Keratinocyte (primary cell): ENCODE results near the gene TENM4. TPM values are rescaled to one million over a fixed set of nuclear protein-coding genes. Genes with fewer than 3 reads are reported as not detected.

Experiments used
- DNase-seq: peaks from one replicate; pipeline ENCODE4 v3.0.0-alpha.2; 2011; ENCODE audit warnings: low read depth, missing footprints, low spot score
- FAIRE-seq: peaks from 2 replicates; lab custom pipeline; 2011; peaks lifted over from hg19 to GRCh38; lab: Jason Lieb, UNC
- H2AFZ ChIP-seq: 2 replicates; pipeline ENCODE4 v1.6.0; 2012; ENCODE audit warnings: low read length, control low read depth, inconsistent platforms; ENCODE audit not compliant: control insufficient read depth
- H3K27ac ChIP-seq: 2 replicates; pipeline ENCODE4 v1.5.1; 2011; ENCODE audit warnings: low read length; ENCODE audit not compliant: control insufficient read depth, insufficient read depth
- H3K27me3 ChIP-seq: 3 replicates; pipeline ENCODE4 v1.6.0; 2011; ENCODE audit warnings: low read length; ENCODE audit not compliant: control insufficient read depth, insufficient read depth; ENCODE audit errors: extremely low read depth
- H3K36me3 ChIP-seq, 2 experiments: 2 replicates in 1 of 2; 3 replicates in 1 of 2; pipeline ENCODE4 v1.5.1; 2011; ENCODE audit warnings: low read length in 2 of 2, mild to moderate bottlenecking in 1 of 2; ENCODE audit not compliant: control insufficient read depth in 2 of 2, insufficient read depth in 2 of 2; ENCODE audit errors: extremely low read depth in 1 of 2
- H3K4me1 ChIP-seq: 3 replicates; pipeline ENCODE4 v1.5.1; 2011; ENCODE audit warnings: low read length; ENCODE audit not compliant: control insufficient read depth, insufficient read depth; ENCODE audit errors: extremely low read depth
- H3K4me2 ChIP-seq: 3 replicates; pipeline ENCODE4 v1.6.0; 2011; ENCODE audit warnings: low read depth, low read length; ENCODE audit not compliant: control insufficient read depth, insufficient read depth; ENCODE audit errors: extremely low read depth
- H3K4me3 ChIP-seq, 3 experiments: fragments of 200-600 bp in 1 of 3; sonication (generic) in 1 of 3; 2 replicates in 2 of 3; 3 replicates in 1 of 3; pipeline ENCODE4 v1.5.1; 2011 to 2016; ENCODE audit warnings: low read length in 3 of 3, mild to moderate bottlenecking in 3 of 3, control low read depth in 2 of 3, inconsistent platforms in 1 of 3, low read depth in 1 of 3, mixed read lengths in 1 of 3, mixed run types in 1 of 3, moderate library complexity in 1 of 3; ENCODE audit not compliant: control insufficient read depth in 2 of 3, insufficient read depth in 2 of 3; ENCODE audit errors: extremely low read depth in 1 of 3
- H3K79me2 ChIP-seq: 2 replicates; pipeline ENCODE4 v1.6.0; 2012; ENCODE audit warnings: low read length; ENCODE audit not compliant: control insufficient read depth, insufficient read depth
- H3K9ac ChIP-seq: 3 replicates; pipeline ENCODE4 v1.6.0; 2011; ENCODE audit warnings: low read length; ENCODE audit not compliant: control insufficient read depth, insufficient read depth; ENCODE audit errors: extremely low read depth
- H3K9me1 ChIP-seq: 3 replicates; pipeline ENCODE4 v1.6.0; 2011; ENCODE audit warnings: low read length; ENCODE audit not compliant: control insufficient read depth, insufficient read depth; ENCODE audit errors: extremely low read depth
- H3K9me3 ChIP-seq: 2 replicates; pipeline ENCODE4 v1.5.1; 2012; ENCODE audit warnings: low read depth, low read length; ENCODE audit not compliant: control insufficient read depth
- H4K20me1 ChIP-seq: 3 replicates; pipeline ENCODE4 v1.6.0; 2011; ENCODE audit warnings: low read length; ENCODE audit not compliant: control insufficient read depth, insufficient read depth; ENCODE audit errors: extremely low read depth
- EZH2 ChIP-seq: IDR thresholded peaks from one replicate; pipeline ENCODE4 v1.6.1; 2012; ENCODE audit warnings: inconsistent platforms, mild to moderate bottlenecking, low read length, moderate library complexity
- dilution Hi-C: fragments of 300-500 bp; cut with MboI; formaldehyde crosslinking; loops from one replicate; pipeline ENCODE4 v1.7.0; 2020; ENCODE audit warnings: low sequenced_read_pairs; ENCODE audit not compliant: extremely low pct_ligation_motif_present
- polyA plus RNA-seq, 5 experiments: library from polyadenylated mRNA; depleted of rRNA in 3 of 5; stranded (reverse) in 3 of 5; stranded (forward) in 1 of 5; unstranded in 1 of 5; fragments of >200 nt; gene quantifications; 1 replicate in 1 of 5; 2 replicates in 3 of 5; 3 replicates in 1 of 5; pipeline versions ENCODE4 v1.2.1 to v1.2.3, GENCODE V29; 2011 to 2012; ENCODE audit warnings: missing spikeins in 2 of 5, low read depth in 1 of 5, low replicate concordance in 1 of 5
- TF ChIP-seq, protein P1 (sequence below), 3 experiments: IDR thresholded peaks in 1 of 3; conservative IDR thresholded peaks in 1 of 3; optimal IDR thresholded peaks in 1 of 3; 2 replicates in 2 of 3; 3 replicates in 1 of 3; pipeline versions ENCODE3 to v1.5.1; 2011; ENCODE audit warnings: low read length in 3 of 3, mild to moderate bottlenecking in 3 of 3, moderate library complexity in 2 of 3, control low read depth in 1 of 3, inconsistent platforms in 1 of 3; ENCODE audit not compliant: insufficient read depth in 2 of 3; ENCODE audit errors: extremely low read depth in 1 of 3

Gene TENM4
- polyA plus RNA-seq, 1 donor (not counting 4 experiments of a cell fraction or from before 2014, with no cell fraction given), result 3.5 TPM

DNA sequence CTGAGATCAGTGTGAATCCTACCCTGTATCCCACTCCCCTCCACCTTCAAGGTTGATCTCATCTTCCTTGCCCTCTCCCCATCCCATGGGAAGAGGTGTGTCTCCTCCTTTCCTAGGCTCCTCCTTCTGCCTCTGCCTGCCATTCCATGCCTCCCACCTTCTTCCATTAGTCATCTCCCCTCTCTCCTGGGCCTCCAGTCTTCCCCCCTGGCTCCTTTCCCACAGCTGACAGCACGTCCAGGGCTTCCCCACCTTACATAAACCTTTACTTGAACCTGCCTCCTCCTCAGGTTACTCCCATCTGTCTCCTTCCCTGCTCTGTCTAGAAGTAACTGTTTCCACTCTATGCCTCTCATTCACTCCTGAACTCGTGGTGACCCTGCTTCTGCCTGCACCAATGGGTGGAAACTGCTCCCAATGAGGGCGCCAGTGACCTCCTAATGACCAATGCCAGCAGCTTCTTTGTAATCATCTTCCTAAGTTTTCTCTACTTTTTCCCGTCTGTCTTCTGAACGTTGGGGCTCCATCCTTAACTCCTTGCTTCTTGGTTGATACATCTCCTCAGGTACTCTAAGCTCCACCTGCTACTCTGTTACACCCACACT, 599.3 kb downstream of the TENM4 start:
- H3K27ac ChIP-seq, result no peak overlapping the region
- no peaks in the 10 kb centered on the region for H3K9me3 ChIP-seq
- no peaks in the 10 kb centered on the region for H3K4me1 ChIP-seq
- H3K36me3 ChIP-seq, result no peaks in the 10 kb centered on the region
- DNase-seq (no peak), FAIRE-seq (no peak)
- H3K4me2 ChIP-seq, result no peak overlapping the region
- no peak overlapping the region for H3K4me3 ChIP-seq
- TF ChIP-seq, protein P1, sequence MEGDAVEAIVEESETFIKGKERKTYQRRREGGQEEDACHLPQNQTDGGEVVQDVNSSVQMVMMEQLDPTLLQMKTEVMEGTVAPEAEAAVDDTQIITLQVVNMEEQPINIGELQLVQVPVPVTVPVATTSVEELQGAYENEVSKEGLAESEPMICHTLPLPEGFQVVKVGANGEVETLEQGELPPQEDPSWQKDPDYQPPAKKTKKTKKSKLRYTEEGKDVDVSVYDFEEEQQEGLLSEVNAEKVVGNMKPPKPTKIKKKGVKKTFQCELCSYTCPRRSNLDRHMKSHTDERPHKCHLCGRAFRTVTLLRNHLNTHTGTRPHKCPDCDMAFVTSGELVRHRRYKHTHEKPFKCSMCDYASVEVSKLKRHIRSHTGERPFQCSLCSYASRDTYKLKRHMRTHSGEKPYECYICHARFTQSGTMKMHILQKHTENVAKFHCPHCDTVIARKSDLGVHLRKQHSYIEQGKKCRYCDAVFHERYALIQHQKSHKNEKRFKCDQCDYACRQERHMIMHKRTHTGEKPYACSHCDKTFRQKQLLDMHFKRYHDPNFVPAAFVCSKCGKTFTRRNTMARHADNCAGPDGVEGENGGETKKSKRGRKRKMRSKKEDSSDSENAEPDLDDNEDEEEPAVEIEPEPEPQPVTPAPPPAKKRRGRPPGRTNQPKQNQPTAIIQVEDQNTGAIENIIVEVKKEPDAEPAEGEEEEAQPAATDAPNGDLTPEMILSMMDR (optimal IDR thresholded peaks at IDR 0.05 in 1 of 3, IDR thresholded peaks at IDR 0.05 in 1 of 3, conservative IDR thresholded peaks at IDR 0.05 in 1 of 3; ENCODE audit: extremely low read depth in 1 of 3, insufficient read depth in 2 of 3, low read length in 3 of 3), result no peak
- no peak for TF ChIP-seq EZH2
- H2AFZ ChIP-seq, result no peak overlapping the region
- H3K79me2 ChIP-seq, result no peaks in the 10 kb centered on the region
- H3K27me3 ChIP-seq, result no peaks in the 10 kb centered on the region
- no peaks in the 10 kb centered on the region for H3K9me1 ChIP-seq
- dilution Hi-C loops, result no loop called here
- H3K9ac ChIP-seq, result no peak overlapping the region
- H4K20me1 ChIP-seq, result no peaks in the 10 kb centered on the region

DNA sequence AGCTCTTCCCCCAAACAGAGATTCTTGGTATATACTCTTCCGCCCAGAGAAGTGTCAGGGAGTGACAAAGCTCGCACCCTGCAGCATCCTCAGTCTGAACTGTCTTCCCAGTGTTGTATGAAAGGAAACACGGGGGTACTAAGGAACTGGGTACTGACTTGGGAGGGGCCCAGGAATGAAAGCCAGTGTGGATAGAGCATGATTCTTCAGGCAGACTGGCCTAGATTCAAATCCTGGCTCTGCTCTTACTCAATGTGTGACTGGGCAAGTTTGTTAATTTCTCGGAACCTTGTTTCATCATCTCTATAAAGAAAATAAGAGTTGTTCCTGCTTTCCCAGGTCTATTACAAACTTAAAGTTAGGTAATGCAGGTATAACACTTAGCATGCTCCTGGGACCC, 600.2 kb downstream of the TENM4 start:
- dilution Hi-C loops, result no loop called here
- Histone ChIP-seq H4K20me1 (no peaks in the 10 kb centered on the region), H3K79me2 (no peaks in the 10 kb centered on the region), H3K9me3 (no peaks in the 10 kb centered on the region), H3K9ac (no peak overlapping the region), H3K4me2 (no peak overlapping the region), H3K27me3 (no peaks in the 10 kb centered on the region), H3K36me3 (no peaks in the 10 kb centered on the region), H3K9me1 (no peaks in the 10 kb centered on the region), H3K4me1 (no peaks in the 10 kb centered on the region), H3K27ac (no peak overlapping the region), H3K4me3 (no peak overlapping the region), H2AFZ (no peak overlapping the region)
- DNase-seq (no peak), FAIRE-seq (no peak)
- TF ChIP-seq, protein P1 (optimal IDR thresholded peaks at IDR 0.05 in 1 of 3, IDR thresholded peaks at IDR 0.05 in 1 of 3, conservative IDR thresholded peaks at IDR 0.05 in 1 of 3; ENCODE audit: extremely low read depth in 1 of 3, insufficient read depth in 2 of 3, low read length in 3 of 3), result no peak
- TF ChIP-seq EZH2, result no peak
